ENCODE measurements around the gene SHLD1. TPM values are rescaled to one million over a fixed set of nuclear protein-coding genes. Genes with fewer than 3 reads are reported as not detected.

The SHLD1 gene
- total RNA-seq, 1 donor from 2014 or later = 11.8 TPM

- Mint-ChIP-seq H3K27ac (no peak overlapping the region), H3K4me3 (ENCODE audit: low read depth) (no peak overlapping the region), H3K36me3 (ENCODE audit: low read depth) (peaks cover 10% of the 10 kb centered on the region), H3K9me3 (peaks cover 7% of the 10 kb centered on the region), H3K4me1 (ENCODE audit: low read depth) (peaks cover 45% of the 10 kb centered on the region), H3K27me3 (ENCODE audit: low read depth) (peaks cover 2% of the 10 kb centered on the region)
- intact Hi-C loops (cut with micrococcal nuclease) = loop anchor here (5.0 kb wide), 2 partner anchors 168 to 233 kb away; no protein-coding TSS in a partner anchor
- no peak for DNase-seq (ENCODE audit: low spot score)
Measured at GRCh38 chr20:5840411-5841002, 90.3 kb downstream of the SHLD1 start.

- intact Hi-C loops (cut with micrococcal nuclease) = loop anchor here (5.0 kb wide), 2 partner anchors 169 to 234 kb away; no protein-coding TSS in a partner anchor
Measured at GRCh38 chr20:5841522-5841921, 91.3 kb downstream of the SHLD1 start.

GRCh38 chr20:5842465-5842864 is 92.3 kb downstream of the SHLD1 start:
- H3K27me3 Mint-ChIP-seq (ENCODE audit: low read depth) = peaks cover 2% of the 10 kb centered on the region
- H3K36me3 Mint-ChIP-seq (ENCODE audit: low read depth) = peaks cover 10% of the 10 kb centered on the region
- no peak overlapping the region for H3K4me3 Mint-ChIP-seq (ENCODE audit: low read depth)
- DNase-seq (ENCODE audit: low spot score) = no peak
- H3K27ac Mint-ChIP-seq = peak overlapping the region; percentile 75
- H3K9me3 Mint-ChIP-seq = peaks cover 7% of the 10 kb centered on the region
- peaks cover 46% of the 10 kb centered on the region for H3K4me1 Mint-ChIP-seq (ENCODE audit: low read depth)
- intact Hi-C loops (cut with micrococcal nuclease) = loop anchor here (5.0 kb wide), 2 partner anchors 170 to 235 kb away; no protein-coding TSS in a partner anchor

More at GRCh38 chr20:5841522-5841921, 91.3 kb downstream of the SHLD1 start:
- DNase-seq (ENCODE audit: low spot score) = no peak
- Mint-ChIP-seq H3K27me3 (ENCODE audit: low read depth) (peaks cover 2% of the 10 kb centered on the region), H3K36me3 (ENCODE audit: low read depth) (peaks cover 10% of the 10 kb centered on the region), H3K27ac (no peak overlapping the region), H3K9me3 (peaks cover 7% of the 10 kb centered on the region), H3K4me1 (ENCODE audit: low read depth) (peaks cover 44% of the 10 kb centered on the region), H3K4me3 (ENCODE audit: low read depth) (no peak overlapping the region)

- H3K4me1 Mint-ChIP-seq (ENCODE audit: low read depth) = peaks cover 47% of the 10 kb centered on the region
- H3K9me3 Mint-ChIP-seq = peaks cover 7% of the 10 kb centered on the region
- H3K36me3 Mint-ChIP-seq (ENCODE audit: low read depth) = peaks cover 10% of the 10 kb centered on the region
Measured at GRCh38 chr20:5843054-5843592, 92.9 kb downstream of the SHLD1 start.

GRCh38 chr20:5844063-5844681 is 94.0 kb downstream of the SHLD1 start:
- DNase-seq (ENCODE audit: low spot score) = peak; percentile 64
- peaks cover 55% of the 10 kb centered on the region for H3K4me1 Mint-ChIP-seq (ENCODE audit: low read depth)
- H3K36me3 Mint-ChIP-seq (ENCODE audit: low read depth) = peaks cover 10% of the 10 kb centered on the region
- peak overlapping the region; percentile 89 for H3K27ac Mint-ChIP-seq
- intact Hi-C loops (cut with micrococcal nuclease) = loop anchor here (1.0 to 5.0 kb wide), 5 partner anchors 8 to 237 kb away; partner anchors contain the start of genes MCM8 and TRMT6
- peaks cover 7% of the 10 kb centered on the region for H3K9me3 Mint-ChIP-seq
- H3K27me3 Mint-ChIP-seq (ENCODE audit: low read depth) = peaks cover 2% of the 10 kb centered on the region
- peak overlapping the region; percentile 61 for H3K4me3 Mint-ChIP-seq (ENCODE audit: low read depth)

More at GRCh38 chr20:5843054-5843592, 92.9 kb downstream of the SHLD1 start:
- H3K27ac Mint-ChIP-seq = peak overlapping the region; percentile 75
- peak overlapping the region; percentile 31 for H3K4me3 Mint-ChIP-seq (ENCODE audit: low read depth)
- no peak for DNase-seq (ENCODE audit: low spot score)
- H3K27me3 Mint-ChIP-seq (ENCODE audit: low read depth) = peaks cover 2% of the 10 kb centered on the region
- intact Hi-C loops (cut with micrococcal nuclease) = loop anchor here (5.0 kb wide), 2 partner anchors 171 to 236 kb away; no protein-coding TSS in a partner anchor

GRCh38 chr20:5845681-5846615 is 95.7 kb downstream of the SHLD1 start:
- Mint-ChIP-seq H3K36me3 (ENCODE audit: low read depth) (peaks cover 13% of the 10 kb centered on the region), H3K4me1 (ENCODE audit: low read depth) (peaks cover 56% of the 10 kb centered on the region), H3K4me3 (ENCODE audit: low read depth) (no peak overlapping the region), H3K27me3 (ENCODE audit: low read depth) (no peaks in the 10 kb centered on the region), H3K9me3 (peaks cover 7% of the 10 kb centered on the region), H3K27ac (peak overlapping the region; percentile 77)
- DNase-seq (ENCODE audit: low spot score) = no peak
- intact Hi-C loops (cut with micrococcal nuclease) = loop anchor here (2.0 kb wide), 1 partner anchor 73 kb away; no protein-coding TSS in a partner anchor

- H3K9me3 Mint-ChIP-seq = no peaks in the 10 kb centered on the region
- H3K4me3 Mint-ChIP-seq (ENCODE audit: low read depth) = no peak overlapping the region
- intact Hi-C loops (cut with micrococcal nuclease) = no loop called here
- H3K27me3 Mint-ChIP-seq (ENCODE audit: low read depth) = no peaks in the 10 kb centered on the region
- DNase-seq (ENCODE audit: low spot score) = no peak
- peaks cover 35% of the 10 kb centered on the region for H3K4me1 Mint-ChIP-seq (ENCODE audit: low read depth)
- H3K36me3 Mint-ChIP-seq (ENCODE audit: low read depth) = peaks cover 3% of the 10 kb centered on the region
- peak overlapping the region; percentile 39 for H3K27ac Mint-ChIP-seq
Measured at GRCh38 chr20:5848711-5849505, 98.7 kb downstream of the SHLD1 start.

GRCh38 chr20:5855939-5856338 is 105.7 kb downstream of the SHLD1 start:
- H3K4me3 Mint-ChIP-seq (ENCODE audit: low read depth) = no peak overlapping the region
- no peak for DNase-seq (ENCODE audit: low spot score)
- peaks cover 2% of the 10 kb centered on the region for H3K4me1 Mint-ChIP-seq (ENCODE audit: low read depth)
- no peaks in the 10 kb centered on the region for H3K9me3 Mint-ChIP-seq
- H3K27me3 Mint-ChIP-seq (ENCODE audit: low read depth) = no peaks in the 10 kb centered on the region
- H3K27ac Mint-ChIP-seq = no peak overlapping the region
- no peaks in the 10 kb centered on the region for H3K36me3 Mint-ChIP-seq (ENCODE audit: low read depth)
- intact Hi-C loops (cut with micrococcal nuclease) = no loop called here

- no peaks in the 10 kb centered on the region for H3K9me3 Mint-ChIP-seq
- no peak overlapping the region for H3K27ac Mint-ChIP-seq
- no peak for DNase-seq (ENCODE audit: low spot score)
- intact Hi-C loops (cut with micrococcal nuclease) = no loop called here
- no peaks in the 10 kb centered on the region for H3K27me3 Mint-ChIP-seq (ENCODE audit: low read depth)
- H3K4me3 Mint-ChIP-seq (ENCODE audit: low read depth) = no peak overlapping the region
- H3K4me1 Mint-ChIP-seq (ENCODE audit: low read depth) = peaks cover 6% of the 10 kb centered on the region
- no peaks in the 10 kb centered on the region for H3K36me3 Mint-ChIP-seq (ENCODE audit: low read depth)
Measured at GRCh38 chr20:5859608-5860007, 109.4 kb downstream of the SHLD1 start.

- DNase-seq (ENCODE audit: low spot score) = no peak
- peaks cover 8% of the 10 kb centered on the region for H3K4me1 Mint-ChIP-seq (ENCODE audit: low read depth)
- intact Hi-C loops (cut with micrococcal nuclease) = no loop called here
- H3K27me3 Mint-ChIP-seq (ENCODE audit: low read depth) = no peaks in the 10 kb centered on the region
- no peak overlapping the region for H3K27ac Mint-ChIP-seq
- H3K4me3 Mint-ChIP-seq (ENCODE audit: low read depth) = no peak overlapping the region
- H3K36me3 Mint-ChIP-seq (ENCODE audit: low read depth) = no peaks in the 10 kb centered on the region
- no peaks in the 10 kb centered on the region for H3K9me3 Mint-ChIP-seq
Measured at GRCh38 chr20:5862703-5863039, 112.5 kb downstream of the SHLD1 start.

- H3K27me3 Mint-ChIP-seq (ENCODE audit: low read depth) = no peaks in the 10 kb centered on the region
- peaks cover 8% of the 10 kb centered on the region for H3K4me1 Mint-ChIP-seq (ENCODE audit: low read depth)
- H3K9me3 Mint-ChIP-seq = no peaks in the 10 kb centered on the region
- H3K27ac Mint-ChIP-seq = no peak overlapping the region
- no peak for DNase-seq (ENCODE audit: low spot score)
- no peaks in the 10 kb centered on the region for H3K36me3 Mint-ChIP-seq (ENCODE audit: low read depth)
- H3K4me3 Mint-ChIP-seq (ENCODE audit: low read depth) = no peak overlapping the region
- intact Hi-C loops (cut with micrococcal nuclease) = no loop called here
Measured at GRCh38 chr20:5863040-5863833, 113.0 kb downstream of the SHLD1 start.
